GM18909 (cell line): ENCODE results near the gene CBX7.

Experiments
- ATAC-seq: cut with Tn5 transposase; IDR thresholded peaks from one replicate; pipeline ENCODE4 v1.9.1; 2021; ENCODE audit warnings: mild to moderate bottlenecking; ENCODE audit not compliant: unreplicated experiment, poor library complexity

Gene CBX7

DNA sequence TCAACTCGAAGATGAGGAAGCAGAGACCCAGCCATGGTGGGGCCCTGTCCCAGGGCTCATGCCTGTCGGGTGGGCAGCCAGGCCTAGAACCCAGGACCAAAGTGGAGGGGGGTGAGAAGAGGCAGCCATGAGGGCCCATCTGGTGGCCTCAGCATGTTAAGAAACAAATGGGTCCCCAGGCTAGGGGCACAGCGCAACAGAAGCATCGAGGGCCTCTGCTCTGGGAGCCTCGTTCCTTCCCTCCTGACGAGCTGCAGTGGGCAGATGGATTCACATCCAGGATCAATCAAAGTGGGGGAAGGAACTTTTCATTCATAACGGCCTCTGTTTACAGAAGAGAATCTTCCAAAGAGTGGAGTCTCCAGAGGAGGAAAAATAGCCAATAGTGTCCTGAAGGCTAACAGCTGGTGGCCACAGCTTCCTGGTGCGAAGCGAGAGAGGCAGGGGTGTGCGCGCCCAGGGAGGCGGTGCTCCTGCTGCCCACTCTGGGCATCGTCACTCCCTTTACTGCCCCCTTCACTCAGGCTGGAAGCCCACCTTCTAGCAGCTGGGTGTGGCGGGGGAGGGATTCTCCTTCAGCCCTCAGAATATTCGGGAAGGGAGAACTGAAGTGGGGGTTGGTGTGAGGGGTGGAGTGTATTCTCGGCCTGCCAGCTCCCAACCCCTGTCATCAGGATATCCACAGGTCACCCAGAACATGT lies 4.3 kb downstream of the CBX7 start:
- ATAC-seq, result no peak

DNA sequence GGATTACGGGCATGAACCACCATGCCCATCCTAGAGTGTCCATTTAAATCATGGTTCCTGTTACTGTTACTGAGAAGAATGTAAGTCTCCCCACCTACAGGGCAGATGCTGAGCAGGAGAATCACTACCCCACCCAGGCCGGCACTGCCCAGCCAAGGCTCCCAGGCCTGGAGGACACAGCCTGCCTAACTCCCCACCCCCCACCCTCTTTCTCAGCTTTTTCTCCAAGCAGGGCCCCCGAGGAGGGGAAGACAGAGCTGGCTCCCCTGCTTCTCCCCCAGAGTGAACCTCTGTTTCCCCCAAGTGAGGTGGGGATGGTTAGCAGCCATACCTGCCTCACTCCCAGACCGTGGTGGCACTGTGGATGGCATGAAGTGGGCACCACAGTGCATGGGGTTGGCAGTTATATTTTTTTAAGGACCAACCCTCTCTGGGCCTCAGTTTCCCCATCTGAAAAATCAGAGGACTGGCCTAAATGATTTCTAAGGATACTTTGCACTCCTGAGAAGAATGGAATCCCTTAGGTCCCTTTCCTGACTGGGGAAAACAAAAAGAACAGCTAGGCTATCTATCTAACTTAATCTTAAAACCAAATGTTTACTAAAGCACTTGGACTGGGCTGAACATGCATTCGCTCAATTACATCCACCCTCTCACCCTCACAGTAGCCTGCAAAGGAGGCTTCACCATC lies 5.0 kb downstream of the CBX7 start:
- no peak for ATAC-seq

DNA sequence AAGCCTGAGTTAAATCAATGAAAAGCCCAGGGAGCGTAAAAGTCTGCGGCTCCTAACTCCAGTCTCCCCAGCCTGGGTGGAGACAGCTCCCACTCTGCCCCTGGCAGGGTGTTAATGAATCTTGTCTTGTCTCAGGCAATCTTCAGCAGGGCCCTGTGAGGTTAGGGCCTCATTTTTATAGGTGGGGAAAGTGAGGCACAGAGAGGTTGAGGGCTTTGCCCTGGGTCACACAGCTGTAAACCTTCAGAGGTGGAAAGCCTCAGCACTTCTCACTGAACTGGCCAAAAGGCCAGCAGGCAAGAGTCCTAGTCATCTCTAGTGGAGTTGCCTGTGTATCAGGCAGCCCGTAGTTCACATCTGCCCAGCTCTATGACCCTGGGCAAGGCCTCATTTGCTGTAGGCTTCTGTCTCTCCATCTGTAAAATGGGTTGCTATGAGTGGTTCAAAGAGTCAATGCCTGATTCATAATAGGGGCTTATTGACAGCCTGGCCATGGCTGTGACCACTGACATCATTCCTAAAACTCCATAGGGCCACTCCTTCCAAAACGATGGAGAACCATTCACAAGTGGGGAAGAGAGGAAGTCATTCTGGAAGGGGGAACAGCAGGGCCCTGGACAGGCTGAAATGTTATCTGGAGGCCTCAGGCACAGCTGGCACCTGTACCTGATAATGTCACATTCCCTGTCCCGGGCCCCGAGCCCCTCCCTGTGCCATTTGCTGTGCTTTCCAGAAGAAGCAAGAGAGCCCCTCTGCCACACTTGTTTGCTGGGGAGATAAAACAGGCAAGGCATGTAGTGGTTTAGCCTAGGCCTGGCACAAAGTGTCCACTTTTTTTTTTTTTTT lies 6.0 kb downstream of the CBX7 start:
- ATAC-seq, result no peak

DNA sequence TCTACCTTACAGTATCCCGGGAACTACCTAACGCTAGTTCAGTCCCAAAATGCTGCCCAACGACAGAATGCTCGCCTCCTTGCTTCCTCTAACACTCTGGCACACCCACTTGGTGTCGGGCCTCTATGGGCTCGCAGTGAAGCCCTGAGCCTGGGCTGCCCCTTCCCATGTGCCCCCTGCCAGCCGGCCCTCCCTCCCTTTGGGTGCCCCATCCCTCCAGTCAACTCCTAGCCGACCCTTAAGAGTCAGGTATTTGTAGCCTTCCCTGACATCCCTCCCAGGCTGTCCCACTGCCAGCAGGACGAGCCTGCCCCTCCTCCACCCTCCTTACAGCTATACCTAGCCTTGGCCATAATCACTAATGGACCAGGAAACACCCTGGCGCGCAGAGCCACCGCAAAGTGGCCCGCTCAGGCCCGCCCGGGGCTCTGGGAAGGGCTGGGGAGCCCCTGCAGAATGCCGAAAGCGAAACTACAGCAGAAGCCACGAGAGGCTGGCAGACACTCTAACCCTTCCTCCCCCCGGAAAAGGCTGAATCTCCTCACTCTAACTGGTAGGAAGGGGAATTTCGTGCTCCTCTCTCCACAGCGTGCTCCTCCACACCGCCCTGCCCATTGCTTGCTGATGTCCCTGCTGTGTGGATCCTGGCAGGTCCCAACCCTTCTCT lies 8.2 kb downstream of the CBX7 start:
- ATAC-seq, result peak; percentile 35

DNA sequence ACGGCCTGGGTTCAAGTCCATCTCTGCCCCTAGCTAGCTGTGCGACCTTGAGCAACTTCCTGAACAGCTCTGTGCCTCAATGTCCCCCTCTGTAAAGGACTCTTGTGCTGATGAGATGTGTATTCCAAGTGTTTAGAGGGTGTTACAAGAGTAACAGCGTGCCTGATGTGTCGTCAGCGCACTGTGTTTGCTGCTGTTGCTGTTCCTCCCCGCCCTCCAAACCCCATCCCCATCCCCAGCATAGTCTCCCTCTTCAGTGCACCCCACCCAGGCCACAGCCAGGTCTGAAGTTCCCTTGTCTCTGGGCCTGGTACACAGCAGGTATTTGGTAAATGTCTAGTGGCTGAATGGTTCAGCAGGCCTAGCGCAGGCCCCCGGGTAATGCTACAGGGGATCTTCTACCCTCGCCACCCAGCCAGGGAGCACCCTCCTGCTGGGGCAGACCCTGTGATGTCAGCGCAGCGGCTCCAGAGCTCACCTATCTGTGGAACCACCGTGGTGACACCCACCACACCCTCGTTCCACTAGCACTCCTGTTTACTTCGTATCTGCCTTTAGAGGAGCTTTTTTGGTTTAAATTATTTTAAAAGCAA lies 10.3 kb downstream of the CBX7 start:
- ATAC-seq, result no peak

DNA sequence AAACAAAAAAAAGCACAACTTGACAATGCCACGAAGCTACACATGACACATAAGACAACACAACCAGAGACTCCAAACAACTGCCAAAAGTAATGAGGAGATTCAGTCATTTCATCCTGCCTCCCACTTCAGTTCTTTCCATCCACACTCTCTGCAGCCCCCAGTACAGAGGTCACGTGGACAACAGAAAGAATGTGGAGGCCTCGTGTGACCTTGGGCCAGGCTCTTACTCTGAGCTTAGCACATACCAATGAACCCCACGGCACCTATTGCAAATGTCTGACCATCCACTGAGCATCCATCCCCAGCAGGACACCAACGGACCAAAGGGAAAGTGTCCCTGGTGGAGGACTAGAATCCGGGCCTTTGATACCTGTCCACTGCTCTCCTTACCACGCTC lies 12.5 kb downstream of the CBX7 start:
- no peak for ATAC-seq

DNA sequence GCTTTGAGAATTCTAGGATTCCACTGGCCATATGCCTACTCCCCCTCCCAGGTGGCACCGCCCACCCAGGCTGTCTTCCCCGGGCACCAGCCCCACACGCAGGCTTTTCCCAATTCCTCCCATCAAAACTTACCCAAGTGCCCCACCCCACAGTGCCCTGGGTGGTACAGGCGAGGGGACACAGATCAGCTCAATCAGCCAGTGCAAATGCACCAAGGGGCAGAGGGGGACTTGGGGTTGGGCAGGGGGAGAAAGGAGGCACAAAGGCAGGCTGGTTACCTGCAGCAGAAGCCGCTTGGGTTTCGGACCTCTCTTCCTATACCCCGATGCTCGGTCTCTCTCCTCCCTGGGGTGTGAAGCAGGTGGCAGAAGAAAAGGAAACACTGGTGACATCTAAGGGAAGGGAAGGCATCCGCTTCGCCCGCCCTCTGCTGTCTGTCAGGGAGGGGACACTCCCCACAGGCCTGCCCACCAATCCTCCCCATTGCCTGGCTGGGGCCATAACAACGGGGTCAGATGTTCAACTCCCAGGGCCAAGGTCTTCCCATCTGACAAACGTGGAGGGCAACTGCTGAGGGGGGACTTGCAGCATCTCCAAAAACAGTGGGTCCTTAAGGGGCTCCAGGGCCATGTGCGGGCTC lies 14.0 kb downstream of the CBX7 start:
- ATAC-seq, result no peak

DNA sequence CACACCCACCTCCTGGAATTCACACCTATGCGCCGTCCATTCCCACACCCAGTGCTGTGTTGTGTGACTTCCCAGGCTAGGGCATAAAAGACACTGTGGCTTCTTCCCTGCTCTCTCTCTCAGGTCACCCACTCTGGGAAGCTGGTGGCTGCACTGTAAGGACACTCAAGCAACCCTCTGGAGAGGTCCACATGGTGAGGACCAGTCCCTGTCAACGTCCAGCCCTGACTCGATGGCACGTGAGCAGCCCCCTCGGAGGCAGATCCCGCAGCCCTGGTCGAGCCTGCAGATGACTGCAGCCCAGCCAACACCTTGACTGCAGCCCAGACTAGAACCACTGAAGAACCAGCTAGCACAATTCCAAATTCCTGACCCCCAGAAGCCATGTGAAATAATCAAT lies 16.2 kb downstream of the CBX7 start:
- no peak for ATAC-seq

DNA sequence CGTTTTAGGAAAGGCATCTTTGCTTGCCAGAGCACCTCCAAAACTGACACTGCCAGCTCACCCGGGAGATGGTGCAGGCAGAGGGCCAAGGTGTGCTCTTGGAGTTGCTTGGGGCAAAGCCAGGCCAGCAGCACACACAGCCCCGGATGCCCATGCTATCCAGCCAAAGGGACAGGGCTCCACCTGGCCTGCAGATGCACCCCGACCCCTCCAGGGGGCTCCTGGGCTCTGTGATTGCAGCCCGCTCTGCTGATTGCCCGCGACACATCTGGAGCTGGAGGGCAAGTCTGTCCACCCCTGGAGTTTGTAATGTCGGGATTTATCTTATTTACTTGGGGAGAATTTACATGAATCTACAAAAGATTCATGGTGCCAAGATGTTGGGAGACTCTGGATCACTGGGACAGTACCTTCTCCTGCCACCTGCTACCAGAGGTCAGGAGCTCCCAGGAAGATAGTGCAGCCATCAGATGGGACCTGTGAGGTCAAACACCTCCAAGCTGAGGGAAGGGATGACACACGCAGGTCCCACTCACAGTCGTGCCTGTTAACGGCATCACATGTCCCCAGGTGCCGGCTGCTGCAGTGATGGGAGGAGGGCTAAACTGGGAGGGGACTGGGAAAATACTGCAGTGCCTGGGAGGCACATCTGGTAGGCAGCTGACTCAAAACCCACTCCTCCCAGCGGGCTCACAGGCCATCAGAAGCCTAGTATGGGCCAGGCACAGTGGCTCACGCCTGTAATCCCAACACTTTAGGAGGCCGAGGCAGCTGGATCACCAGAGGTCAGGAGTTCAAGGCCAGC lies 17.2 kb downstream of the CBX7 start:
- ATAC-seq, result no peak

DNA sequence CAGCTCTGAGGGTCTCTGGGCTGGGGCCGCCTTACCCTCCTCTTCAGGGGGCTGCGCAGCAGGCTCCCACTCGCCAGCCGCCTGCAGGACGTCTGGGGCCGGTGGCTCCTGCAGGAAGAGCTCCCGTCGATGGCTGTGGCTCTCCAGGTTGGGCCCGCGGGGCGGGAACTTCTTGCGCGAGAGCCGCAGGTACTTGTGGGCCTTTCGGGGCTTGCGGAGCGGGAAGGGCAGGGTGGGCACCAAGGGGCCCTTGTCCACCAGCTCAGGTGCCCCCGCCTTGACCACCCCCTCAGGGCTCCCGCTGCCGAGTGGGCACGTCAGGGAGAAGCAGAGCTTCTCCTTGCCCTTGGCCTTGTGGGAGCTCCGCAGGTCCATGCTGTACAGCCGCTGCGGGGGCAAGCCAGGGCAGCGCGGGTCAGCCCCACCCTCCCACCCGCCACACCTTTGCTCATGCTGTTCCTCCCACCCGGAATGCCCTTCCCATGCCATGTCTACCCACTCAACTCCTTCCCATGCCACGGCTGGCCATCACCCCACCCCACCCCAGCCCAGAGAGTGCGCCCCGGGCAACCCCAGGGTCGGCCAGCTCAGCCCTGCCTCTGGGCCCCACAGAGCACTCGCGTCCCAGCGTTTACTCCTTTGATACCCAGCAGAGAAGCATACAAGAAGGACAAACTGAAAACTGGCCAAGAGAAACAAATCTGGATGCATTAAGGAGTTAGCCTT lies 18.0 kb downstream of the CBX7 start:
- no peak for ATAC-seq

DNA sequence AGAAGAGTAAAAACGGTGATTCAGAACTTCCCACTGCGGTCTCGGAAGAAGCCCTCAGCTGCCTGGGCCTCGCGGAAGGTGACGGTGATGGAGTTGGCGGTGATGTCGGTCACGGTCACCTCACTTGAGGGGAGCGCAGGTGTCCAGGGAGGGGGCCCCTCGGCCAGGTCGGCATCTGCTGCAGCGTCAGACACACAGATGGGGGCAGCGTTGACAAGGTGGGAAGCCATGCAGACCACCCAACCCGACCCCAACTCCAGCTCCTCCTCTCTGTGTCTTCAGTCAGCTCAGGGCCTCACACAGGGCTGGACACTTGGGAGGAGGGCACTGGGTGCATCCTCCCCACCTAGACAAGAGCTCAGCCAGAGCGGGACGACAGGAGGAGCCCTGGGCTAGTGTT lies 18.6 kb downstream of the CBX7 start:
- ATAC-seq, result no peak

DNA sequence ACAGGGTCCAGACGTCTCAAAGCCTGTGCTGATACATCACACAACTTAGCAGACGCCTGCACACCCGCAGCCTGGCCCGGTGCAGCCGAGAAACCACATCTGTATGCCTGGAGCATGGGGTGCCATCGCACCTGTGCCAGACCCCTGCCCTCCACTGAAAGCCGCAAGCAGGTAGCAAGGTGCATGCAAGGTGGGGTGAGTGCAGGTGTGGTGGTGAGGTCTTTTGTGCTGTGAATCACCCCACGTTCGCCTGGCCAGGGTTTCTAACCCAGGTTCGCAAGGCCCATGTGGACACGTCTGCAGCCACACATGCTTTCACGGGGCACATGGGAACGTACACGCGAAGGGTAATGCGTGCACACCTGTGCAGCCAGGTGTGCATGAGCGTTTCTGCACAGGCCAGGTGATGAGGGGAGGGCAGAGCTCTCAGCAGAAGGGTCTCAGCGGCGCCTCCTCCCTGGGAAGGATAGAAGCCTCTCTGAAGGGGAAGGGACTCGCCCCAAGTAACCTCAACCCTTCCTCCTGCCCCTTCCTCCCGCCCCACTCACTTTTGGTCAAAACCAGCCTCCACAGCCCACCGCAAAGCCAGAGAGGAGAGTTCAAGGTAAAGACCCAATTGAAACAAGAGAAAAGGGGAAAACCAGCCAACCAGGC lies 19.5 kb downstream of the CBX7 start:
- no peak for ATAC-seq

DNA sequence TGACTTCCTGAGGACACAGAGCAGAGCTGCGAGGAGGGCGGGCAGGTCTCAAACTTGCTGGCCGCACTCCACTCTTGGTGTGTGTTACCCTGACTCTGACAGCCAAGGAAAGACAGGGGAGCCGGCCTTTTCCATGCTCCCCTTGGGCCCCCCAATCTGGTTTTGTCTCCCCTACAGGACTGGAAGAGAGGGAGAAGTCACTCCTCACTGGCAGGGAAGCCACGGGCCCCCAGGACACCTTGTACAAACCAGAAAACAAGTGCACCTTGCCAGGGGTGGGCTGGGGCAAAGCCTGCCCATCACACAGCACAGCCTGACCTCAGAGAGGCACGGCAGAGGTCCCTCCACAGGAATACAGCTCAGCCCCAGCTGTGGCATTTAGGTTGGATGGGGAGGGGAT lies 20.2 kb downstream of the CBX7 start:
- ATAC-seq, result no peak

DNA sequence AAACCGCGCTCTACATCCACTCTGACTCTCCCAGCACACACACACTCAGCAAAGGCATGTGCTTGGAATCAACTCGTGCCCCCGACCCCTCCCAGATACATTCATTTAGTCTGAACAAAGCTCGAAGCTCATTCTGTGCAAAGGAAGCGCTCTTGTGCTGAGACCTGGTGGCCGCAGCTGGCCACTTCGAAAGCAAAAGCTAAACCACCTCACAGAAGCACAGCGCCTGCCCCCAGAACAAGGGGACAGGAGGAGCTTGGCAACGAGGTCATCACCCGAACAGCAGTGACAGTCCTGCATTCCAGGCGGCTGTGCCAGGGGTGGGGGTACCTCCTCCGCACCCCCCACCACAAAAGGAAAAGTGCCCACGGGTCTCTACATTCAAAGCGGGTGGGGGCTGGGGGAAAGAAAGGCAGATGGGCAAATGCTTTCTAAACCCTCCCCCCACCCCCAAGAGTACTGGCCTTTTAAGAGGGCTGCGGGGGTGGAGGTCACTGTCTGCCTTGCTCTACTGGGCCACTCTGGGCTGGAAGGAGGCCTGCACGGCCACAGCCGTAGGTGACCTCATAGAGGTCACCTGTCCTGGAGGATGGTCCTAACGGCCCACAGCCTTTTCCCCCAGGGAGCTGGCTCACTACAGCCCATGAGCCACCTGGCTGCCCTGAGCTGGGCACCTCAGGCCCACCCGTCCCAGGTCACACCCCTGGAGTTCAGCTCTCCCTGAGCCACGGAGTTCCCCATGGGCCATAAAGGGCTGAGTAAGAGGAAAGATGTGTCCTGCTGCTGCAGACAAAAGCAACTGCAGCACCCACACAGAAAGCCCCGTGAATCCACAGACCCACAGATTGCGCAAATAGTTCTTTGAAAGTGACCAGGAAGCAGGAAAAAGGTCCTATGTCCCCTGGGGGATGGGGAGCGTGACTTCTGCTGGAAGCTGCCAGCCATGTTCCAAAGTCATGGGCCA lies 21.3 kb downstream of the CBX7 start:
- ATAC-seq, result no peak

DNA sequence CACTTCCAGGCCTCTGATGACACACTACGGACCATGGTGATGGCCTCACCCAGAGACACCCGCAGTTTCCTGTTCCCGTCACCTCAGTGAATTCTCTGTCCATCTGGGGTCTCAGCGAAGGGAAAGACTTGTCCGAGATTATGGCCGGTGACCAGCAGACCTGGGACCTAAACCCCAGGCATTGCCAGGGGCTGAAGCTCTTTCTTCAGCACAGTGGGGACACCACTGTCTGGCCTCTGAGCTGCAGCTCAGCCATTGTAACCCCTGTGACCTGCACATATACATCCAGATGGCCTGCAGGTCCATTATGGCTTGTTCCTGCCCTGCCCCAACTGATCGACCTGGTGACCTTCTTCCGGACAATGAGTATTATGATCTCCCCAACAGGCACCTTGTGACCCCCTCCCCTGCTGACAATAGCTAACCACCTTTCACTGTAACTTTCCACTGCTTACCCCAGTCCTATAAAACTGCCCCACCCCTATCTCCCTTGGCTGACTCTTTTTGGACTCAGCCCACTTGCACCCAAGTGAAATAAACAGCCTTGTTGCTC lies 22.3 kb downstream of the CBX7 start:
- no peak for ATAC-seq

DNA sequence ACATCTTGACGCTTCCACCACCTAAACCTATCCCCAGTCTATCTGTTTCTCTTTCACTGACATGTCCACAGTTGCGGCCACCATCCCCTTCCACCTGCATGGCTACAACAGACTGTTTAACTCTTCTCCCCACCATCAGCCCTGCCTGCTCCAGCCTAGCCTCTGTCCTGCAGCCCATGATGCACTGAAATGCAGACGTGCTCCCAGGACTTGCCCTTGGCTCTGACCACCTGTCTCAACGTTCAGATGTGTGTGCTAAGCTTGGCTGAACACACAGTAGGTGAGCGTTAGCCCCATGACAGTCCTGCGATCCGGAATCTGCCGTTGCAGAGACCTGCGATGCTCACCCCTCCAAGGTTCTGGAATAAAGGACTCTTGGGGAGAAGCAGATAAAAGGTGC lies 22.7 kb downstream of the CBX7 start:
- ATAC-seq, result no peak

DNA sequence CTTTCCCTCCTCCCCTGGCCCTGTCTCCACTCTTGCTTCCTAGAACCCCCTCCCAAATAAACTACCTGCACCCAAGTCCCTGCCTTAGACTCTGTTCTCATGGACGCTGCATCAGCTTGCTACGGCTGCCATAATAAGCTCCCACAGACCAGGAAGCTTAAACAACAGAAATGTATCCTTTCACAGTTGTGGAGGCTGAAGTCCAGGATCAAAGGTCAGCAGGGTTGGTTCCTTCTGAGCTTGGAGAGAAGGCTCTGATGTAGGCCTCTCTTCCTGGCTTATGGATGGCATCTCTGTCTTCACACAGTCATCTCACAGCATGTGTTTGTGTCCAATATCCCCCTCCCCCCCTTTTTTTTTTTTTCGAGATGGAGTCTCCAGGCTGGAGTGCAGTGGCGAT lies 23.4 kb downstream of the CBX7 start:
- no peak for ATAC-seq
